A549 (cell line): Measurements from ENCODE around the gene BCAS4. TPM values are rescaled to one million over a fixed set of nuclear protein-coding genes. Genes with fewer than 3 reads are reported as not detected.
A peak's percentile ranks its signal among the peaks of the same experiment; 100 is the strongest.

Experiments
- ATAC-seq, 2 experiments: fragments of 200-7000 bp in 1 of 2; fragments of >200 bp in 1 of 2; cut with Nextera tagmentation in 1 of 2; cut with Tn5 transposase in 1 of 2; 3 replicates each; pipeline versions ENCODE4 v1.8.0 to v1.9.1; 2018 to 2020; ENCODE audit warnings: mild to moderate bottlenecking in 1 of 2, moderate library complexity in 1 of 2
- CTCF ChIA-PET: fragments of 300-600 bp; sonication (Branson Sonifier 250); formaldehyde crosslinking; extraction: SDS; loops from one replicate; lab custom pipeline; 2021; ENCODE audit warnings: antibody characterized with exemption, inconsistent platforms; lab: Yijun Ruan, JAX
- POLR2A ChIA-PET: fragments of 350-600 bp; formaldehyde crosslinking; extraction: SDS; loops from one replicate; lab custom pipeline; 2021; ENCODE audit warnings: antibody characterized with exemption, inconsistent platforms; lab: Yijun Ruan, JAX
- DNase-seq, 2 experiments: peaks; one replicate each; pipeline versions ENCODE4 v3.0.0 to v3.0.0-alpha.2; 2011 to 2016; ENCODE audit warnings: low read depth in 1 of 2, low spot score in 1 of 2
- FAIRE-seq: peaks from 2 replicates; lab custom pipeline; 2011; peaks lifted over from hg19 to GRCh38; lab: Jason Lieb, UNC
- H3K27ac ChIP-seq, 2 experiments: fragments of >200 bp; sonication (Bioruptor Twin); formaldehyde crosslinking; 3 replicates each; pipeline ENCODE4 v1.5.1; 2016 to 2017
- H3K4me1 ChIP-seq: fragments of >200 bp; sonication (Bioruptor Twin); formaldehyde crosslinking; 3 replicates; pipeline ENCODE4 v1.6.1; 2016
- H3K4me2 ChIP-seq: fragments of >200 bp; sonication (Bioruptor Twin); formaldehyde crosslinking; 3 replicates; pipeline ENCODE4 v1.6.1; 2016
- H3K4me3 ChIP-seq: fragments of >200 bp; sonication (Bioruptor Twin); formaldehyde crosslinking; 3 replicates; pipeline ENCODE4 v1.5.1; 2016
- H3K9me3 ChIP-seq: fragments of >200 bp; sonication (Bioruptor Twin); formaldehyde crosslinking; 3 replicates; pipeline ENCODE4 v1.6.1; 2016
- BCL3 ChIP-seq: fragments of >200 bp; sonication (Bioruptor Twin); formaldehyde crosslinking; IDR thresholded peaks from 3 replicates; pipeline ENCODE4 v1.6.1; 2016
- CBX2 ChIP-seq: fragments of 200-600 bp; sonication (generic); IDR thresholded peaks from 2 replicates; pipeline ENCODE4 v1.6.1; 2016; ENCODE audit warnings: low read depth, mild to moderate bottlenecking, borderline replicate concordance
- CBX8 ChIP-seq: fragments of 200-600 bp; sonication (generic); IDR thresholded peaks from 2 replicates; pipeline ENCODE4 v1.6.1; 2016
- CEBPB ChIP-seq, 2 experiments: fragments of >200 bp in 1 of 2; sonication (Bioruptor Twin) in 1 of 2; formaldehyde crosslinking in 1 of 2; IDR thresholded peaks; 2 replicates each; pipeline ENCODE4 v1.6.1; 2012 to 2016
- CHD4 ChIP-seq: fragments of 200-600 bp; sonication (generic); IDR thresholded peaks from 2 replicates; pipeline ENCODE4 v1.6.1; 2016; ENCODE audit warnings: antibody characterized with exemption, mild to moderate bottlenecking, borderline replicate concordance
- EHMT2 ChIP-seq: fragments of 200-600 bp; sonication (generic); IDR thresholded peaks from 2 replicates; pipeline ENCODE4 v1.6.1; 2016; ENCODE audit warnings: antibody characterized with exemption, low read depth, mild to moderate bottlenecking, moderate library complexity
- ELK1 ChIP-seq: fragments of 150-350 bp; IDR thresholded peaks from 2 replicates; pipeline ENCODE4 v1.6.1; 2014; ENCODE audit warnings: low read depth, mild to moderate bottlenecking, low read length
- EP300 ChIP-seq, 2 experiments: fragments of >200 bp; sonication (Bioruptor Twin); formaldehyde crosslinking; IDR thresholded peaks; 2 replicates in 1 of 2; 3 replicates in 1 of 2; pipeline ENCODE4 v1.6.1; 2016 to 2017
- ESRRA ChIP-seq: fragments of 150-350 bp; IDR thresholded peaks from 2 replicates; pipeline ENCODE4 v1.6.1; 2014; ENCODE audit warnings: mild to moderate bottlenecking, low read length, borderline replicate concordance
- GATA3 ChIP-seq: IDR thresholded peaks from 2 replicates; pipeline ENCODE4 v1.6.1; 2012; ENCODE audit warnings: borderline replicate concordance
- HDAC2 ChIP-seq: fragments of 200-600 bp; sonication (generic); IDR thresholded peaks from 2 replicates; pipeline ENCODE4 v1.6.1; 2016
- HEYL ChIP-seq: fragments of 250-450 bp; sonication (Bioruptor Pico); IDR thresholded peaks from 2 replicates; pipeline ENCODE4 v1.8.0; 2021; ENCODE audit warnings: mild to moderate bottlenecking, moderate library complexity
- HOXB13 ChIP-seq: fragments of 250-450 bp; sonication (Bioruptor Pico); IDR thresholded peaks from 2 replicates; pipeline ENCODE4 v1.5.0; 2020; ENCODE audit warnings: low read depth, mild to moderate bottlenecking, moderate library complexity
- JUN ChIP-seq, 2 experiments: fragments of >200 bp; sonication (Bioruptor Twin); formaldehyde crosslinking; IDR thresholded peaks; 2 replicates in 1 of 2; 3 replicates in 1 of 2; pipeline ENCODE4 v1.6.1; 2016 to 2017
- JUNB ChIP-seq: fragments of >200 bp; sonication (Bioruptor Twin); formaldehyde crosslinking; IDR thresholded peaks from 2 replicates; pipeline ENCODE4 v1.6.1; 2016
- KDM1A ChIP-seq: fragments of 200-600 bp; sonication (generic); IDR thresholded peaks from 2 replicates; pipeline ENCODE4 v1.6.1; 2016; ENCODE audit warnings: low read depth, mild to moderate bottlenecking
- KDM5A ChIP-seq: fragments of 200-600 bp; sonication (generic); IDR thresholded peaks from 2 replicates; pipeline ENCODE4 v1.6.1; 2016; ENCODE audit warnings: antibody characterized with exemption, mild to moderate bottlenecking
- MAZ ChIP-seq: fragments of 150-350 bp; IDR thresholded peaks from 2 replicates; pipeline ENCODE4 v1.6.1; 2014; ENCODE audit warnings: antibody characterized with exemption, low read depth, low read length, borderline replicate concordance
- NFE2L2 ChIP-seq: fragments of 150-350 bp; conservative IDR thresholded peaks from 2 replicates; pipeline ENCODE4 v1.6.1; 2014; ENCODE audit warnings: low read length
- NPAS2 ChIP-seq: fragments of 250-450 bp; sonication (Bioruptor Pico); IDR thresholded peaks from 2 replicates; pipeline ENCODE4 v1.8.0; 2022; ENCODE audit warnings: mild to moderate bottlenecking, moderate library complexity, borderline replicate concordance
- NR3C1 ChIP-seq: fragments of >200 bp; sonication (Bioruptor Twin); formaldehyde crosslinking; IDR thresholded peaks from 3 replicates; pipeline ENCODE4 v1.6.1; 2017
- PHF8 ChIP-seq: fragments of 200-600 bp; sonication (generic); IDR thresholded peaks from 2 replicates; pipeline ENCODE4 v1.6.1; 2016; ENCODE audit warnings: low read depth, mild to moderate bottlenecking, antibody characterized with exemption, moderate library complexity, borderline replicate concordance
- POLR2A ChIP-seq: IDR thresholded peaks from 2 replicates; pipeline ENCODE4 v1.6.1; 2012; ENCODE audit warnings: mild to moderate bottlenecking, low read length
- RAD21 ChIP-seq, 2 experiments: fragments of >200 bp in 1 of 2; sonication (Bioruptor Twin) in 1 of 2; formaldehyde crosslinking in 1 of 2; IDR thresholded peaks in 1 of 2; conservative IDR thresholded peaks in 1 of 2; 2 replicates in 1 of 2; 3 replicates in 1 of 2; pipeline ENCODE4 v1.6.1; 2012 to 2018; ENCODE audit warnings: inconsistent platforms in 1 of 2
- RCOR1 ChIP-seq: fragments of 150-350 bp; IDR thresholded peaks from 2 replicates; pipeline ENCODE4 v1.6.1; 2014; ENCODE audit warnings: antibody characterized with exemption, low read length, low read depth
- RNF2 ChIP-seq: fragments of 200-600 bp; sonication (generic); IDR thresholded peaks from 2 replicates; pipeline ENCODE4 v1.6.1; 2016; ENCODE audit warnings: low read depth, mild to moderate bottlenecking, antibody characterized with exemption, moderate library complexity, borderline replicate concordance
- SMC3 ChIP-seq: fragments of >200 bp; sonication (Bioruptor Twin); formaldehyde crosslinking; IDR thresholded peaks from 3 replicates; pipeline ENCODE4 v1.6.1; 2018; ENCODE audit warnings: inconsistent platforms
- SREBF2 ChIP-seq: fragments of 450-650 bp; IDR thresholded peaks from 2 replicates; pipeline ENCODE4 v1.6.1; 2014; ENCODE audit warnings: mild to moderate bottlenecking, moderate library complexity
- TP53 ChIP-seq: fragments of 250-450 bp; sonication (Bioruptor Pico); IDR thresholded peaks from 2 replicates; pipeline ENCODE4 v1.5.0; 2021; ENCODE audit warnings: mild to moderate bottlenecking, moderate library complexity
- USF2 ChIP-seq: fragments of 450-650 bp; IDR thresholded peaks from 2 replicates; pipeline ENCODE4 v1.6.1; 2014; ENCODE audit warnings: antibody characterized with exemption
- ZC3H11A ChIP-seq: fragments of 450-650 bp; IDR thresholded peaks from 2 replicates; pipeline ENCODE4 v1.6.1; 2014; ENCODE audit warnings: antibody characterized with exemption, mild to moderate bottlenecking
- ZFP36 ChIP-seq: fragments of 450-650 bp; IDR thresholded peaks from 2 replicates; pipeline ENCODE4 v1.6.1; 2014; ENCODE audit warnings: borderline replicate concordance; ENCODE audit not compliant: partially characterized antibody
- ZNF302 ChIP-seq: fragments of 250-450 bp; sonication (Bioruptor Pico); IDR thresholded peaks from 2 replicates; pipeline ENCODE4 v1.9.0; 2021; ENCODE audit warnings: inconsistent platforms, mild to moderate bottlenecking, moderate library complexity
- WGBS: methylation state at CpG from one replicate; pipeline ENCODE4 v1.1.6; 2017; ENCODE audit errors: missing lambda C conversion rate; 5-methylcytosine and 5-hydroxymethylcytosine counted together
- polyA minus RNA-seq: library from RNA; depleted of rRNA, polyadenylated mRNA; stranded (reverse); fragments of >200 nt; gene quantifications from 2 replicates; pipeline ENCODE4 v1.2.3, GENCODE V29; 2011; rRNA and poly(A)+ RNA removed
- polyA plus RNA-seq, 4 experiments: library from polyadenylated mRNA; depleted of rRNA in 3 of 4; stranded (reverse); fragments of >200 nt; fragmentation: RNase III in 1 of 4; extraction: RNeasy Plus Mini Kit Qiagen cat#74134 plus additional on column Dnase treatment in 1 of 4; gene quantifications; 2 replicates in 3 of 4; 3 replicates in 1 of 4; pipeline ENCODE4 v1.2.3, GENCODE V29; 2011 to 2017
- TF ChIP-seq, protein P1 (sequence below): IDR thresholded peaks from 2 replicates; pipeline ENCODE4 v1.6.1; 2012
- TF ChIP-seq, protein P2 (sequence below): fragments of >200 bp; sonication (Bioruptor Twin); formaldehyde crosslinking; IDR thresholded peaks from 3 replicates; pipeline ENCODE4 v1.5.1; 2016

Gene BCAS4
- 15.5 and 16.9 TPM in 2 replicates for polyA plus RNA-seq (2011; rRNA removed)
- polyA plus RNA-seq (2012; cell fraction: cytosol; rRNA removed), result 48.8 and 49.8 TPM in 2 replicates
- 14.4 and 23.6 TPM in 2 replicates for polyA plus RNA-seq (2012; cell fraction: nucleus; rRNA removed)
- 45.9 to 48.4 TPM (median 46.6 TPM) in 3 replicates for polyA plus RNA-seq (2017; fragmentation: RNase III; extraction: RNeasy Plus Mini Kit Qiagen cat#74134 plus additional on column Dnase treatment)
- polyA minus RNA-seq, result 8.7 and 10.3 TPM in 2 replicates

DNA sequence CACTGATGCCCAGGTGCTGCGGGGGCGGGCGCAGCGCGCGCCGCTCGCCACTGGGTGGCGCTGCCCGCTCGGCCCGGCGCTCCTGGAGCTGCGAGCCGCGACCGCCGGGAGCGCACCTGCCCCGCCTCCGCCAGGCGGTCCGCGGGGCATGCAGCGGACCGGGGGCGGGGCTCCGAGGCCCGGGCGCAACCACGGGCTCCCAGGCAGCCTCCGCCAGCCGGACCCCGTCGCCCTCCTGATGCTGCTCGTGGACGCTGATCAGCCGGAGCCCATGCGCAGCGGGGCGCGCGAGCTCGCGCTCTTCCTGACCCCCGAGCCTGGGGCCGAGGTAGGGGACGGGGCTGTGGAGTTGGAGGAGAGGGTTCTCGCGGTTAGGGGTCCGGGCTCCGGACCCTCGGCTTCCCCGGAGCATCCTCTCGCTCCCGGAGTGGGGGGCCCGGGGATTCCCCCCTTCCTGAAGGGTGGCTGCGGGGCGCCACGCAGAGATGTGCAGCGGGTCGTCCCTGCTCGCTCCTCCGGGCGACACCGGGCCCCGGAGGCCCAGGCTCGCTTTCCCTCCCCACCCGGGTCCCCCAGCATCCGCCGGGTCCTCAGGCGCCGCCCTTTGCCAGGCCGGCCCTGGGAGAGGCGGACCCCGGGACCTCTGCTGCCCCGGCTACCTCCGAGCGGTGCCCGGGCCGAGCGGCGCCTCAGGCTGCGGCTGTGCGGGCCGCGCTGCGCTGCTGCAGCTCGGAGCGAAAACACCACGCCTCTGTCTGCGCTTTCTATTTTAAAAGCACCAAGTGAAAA is at the start of gene BCAS4:
TSS of gene BCAS4 (plus strand) at position 216 of the 789 bp plus-strand sequence. CDS start at position 239, 23 bp downstream.
- POLR2A ChIA-PET, result interaction anchor here (0.8 to 3.0 kb wide), 6 partner anchors 33 to 184 kb away, joined by 3 to 31 read pairs (median 6); partner anchors contain the start of genes ADNP, DPM1 and MOCS3
- H3K4me1 ChIP-seq, result peaks cover 17% of the 10 kb centered on the region
- H3K9me3 ChIP-seq, result no peaks in the 10 kb centered on the region
- peak; percentile 87 to 89 for ATAC-seq
- DNase-seq, result peak; percentile 84 to 88
- H3K27ac ChIP-seq, result peak within 1 kb of the TSS; percentile 82 to 97
- H3K4me2 ChIP-seq, result peak within 1 kb of the TSS; percentile 90
- CTCF ChIA-PET, result interaction anchor here (0.6 to 15.3 kb wide), 92 partner anchors 8 to 768 kb away, joined by 3 to 347 read pairs (median 4); partner anchors contain the start of genes ADNP, CEBPB, DPM1 and MOCS3
- 3% methylated on average over 12 of the region's 92 CpGs for WGBS
- peak within 1 kb of the TSS; percentile 85 for H3K4me3 ChIP-seq
- no peak for FAIRE-seq
- TF ChIP-seq, protein P1, sequence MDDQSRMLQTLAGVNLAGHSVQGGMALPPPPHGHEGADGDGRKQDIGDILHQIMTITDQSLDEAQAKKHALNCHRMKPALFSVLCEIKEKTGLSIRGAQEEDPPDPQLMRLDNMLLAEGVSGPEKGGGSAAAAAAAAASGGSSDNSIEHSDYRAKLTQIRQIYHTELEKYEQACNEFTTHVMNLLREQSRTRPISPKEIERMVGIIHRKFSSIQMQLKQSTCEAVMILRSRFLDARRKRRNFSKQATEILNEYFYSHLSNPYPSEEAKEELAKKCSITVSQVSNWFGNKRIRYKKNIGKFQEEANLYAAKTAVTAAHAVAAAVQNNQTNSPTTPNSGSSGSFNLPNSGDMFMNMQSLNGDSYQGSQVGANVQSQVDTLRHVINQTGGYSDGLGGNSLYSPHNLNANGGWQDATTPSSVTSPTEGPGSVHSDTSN, result no peak
- TF ChIP-seq HEYL (CRISPR knock-in tag) (no peak), GATA3 (no peak), SMC3 (peak; percentile 82), ZNF302 (no peak), NFE2L2 (no peak), EP300 (IDR thresholded peaks at IDR 0.05) (no peak), CBX8 (no peak), NPAS2 (CRISPR knock-in tag) (no peak), PHF8 (peak; percentile 50; the same call in 1 of the 2 replicates), ZC3H11A (no peak), BCL3 (no peak), EHMT2 (no peak), CBX2 (no peak), RAD21 (conservative IDR thresholded peaks at IDR 0.05 in 1 of 2, IDR thresholded peaks at IDR 0.05 in 1 of 2) (peak; percentile 54 to 91), CHD4 (no peak), HDAC2 (no peak; the same call in 1 of the 2 replicates), TP53 (no peak), JUNB (no peak), RNF2 (peak; percentile 38; the same call in 1 of the 2 replicates), KDM1A (no peak), HOXB13 (no peak), SREBF2 (no peak), JUN (IDR thresholded peaks at IDR 0.05) (peak in 1 of 2 experiments; percentile 54; a peak in 1 of 5 replicates), CEBPB (IDR thresholded peaks at IDR 0.05) (no peak), KDM5A (no peak), POLR2A (peak; percentile 70), USF2 (no peak), MAZ (no peak), ESRRA (no peak), ELK1 (no peak), RCOR1 (no peak), NR3C1 (no peak), ZFP36 (peak; percentile 14)
- TF ChIP-seq, protein P2, sequence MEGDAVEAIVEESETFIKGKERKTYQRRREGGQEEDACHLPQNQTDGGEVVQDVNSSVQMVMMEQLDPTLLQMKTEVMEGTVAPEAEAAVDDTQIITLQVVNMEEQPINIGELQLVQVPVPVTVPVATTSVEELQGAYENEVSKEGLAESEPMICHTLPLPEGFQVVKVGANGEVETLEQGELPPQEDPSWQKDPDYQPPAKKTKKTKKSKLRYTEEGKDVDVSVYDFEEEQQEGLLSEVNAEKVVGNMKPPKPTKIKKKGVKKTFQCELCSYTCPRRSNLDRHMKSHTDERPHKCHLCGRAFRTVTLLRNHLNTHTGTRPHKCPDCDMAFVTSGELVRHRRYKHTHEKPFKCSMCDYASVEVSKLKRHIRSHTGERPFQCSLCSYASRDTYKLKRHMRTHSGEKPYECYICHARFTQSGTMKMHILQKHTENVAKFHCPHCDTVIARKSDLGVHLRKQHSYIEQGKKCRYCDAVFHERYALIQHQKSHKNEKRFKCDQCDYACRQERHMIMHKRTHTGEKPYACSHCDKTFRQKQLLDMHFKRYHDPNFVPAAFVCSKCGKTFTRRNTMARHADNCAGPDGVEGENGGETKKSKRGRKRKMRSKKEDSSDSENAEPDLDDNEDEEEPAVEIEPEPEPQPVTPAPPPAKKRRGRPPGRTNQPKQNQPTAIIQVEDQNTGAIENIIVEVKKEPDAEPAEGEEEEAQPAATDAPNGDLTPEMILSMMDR, result peak; percentile 98
